ENCODE results near the gene CLDN24.

GRCh38 chr4:183342541-183343533 is 20.6 kb upstream of the CLDN24 start:
- TF ChIP-seq CTCF (IDR thresholded peaks at IDR 0.05; ENCODE audit: insufficient read depth, low read length), result no peak
- no peak for TF ChIP-seq SPI1 (IDR thresholded peaks at IDR 0.05; ENCODE audit: borderline replicate concordance, low read depth)
- no peak for TF ChIP-seq POLR2AphosphoS5 (IDR thresholded peaks at IDR 0.05; ENCODE audit: low read depth)
- no peak for TF ChIP-seq GABPA (IDR thresholded peaks at IDR 0.05; ENCODE audit: low read depth)
